ENCODE measurements around the gene DGLUCY. TPM values are rescaled to one million over a fixed set of nuclear protein-coding genes. Genes with fewer than 3 reads are reported as not detected.

DGLUCY gene
- polyA plus RNA-seq, 3 donors: 54.9 to 88.4 (median 66.0) TPM

DNA sequence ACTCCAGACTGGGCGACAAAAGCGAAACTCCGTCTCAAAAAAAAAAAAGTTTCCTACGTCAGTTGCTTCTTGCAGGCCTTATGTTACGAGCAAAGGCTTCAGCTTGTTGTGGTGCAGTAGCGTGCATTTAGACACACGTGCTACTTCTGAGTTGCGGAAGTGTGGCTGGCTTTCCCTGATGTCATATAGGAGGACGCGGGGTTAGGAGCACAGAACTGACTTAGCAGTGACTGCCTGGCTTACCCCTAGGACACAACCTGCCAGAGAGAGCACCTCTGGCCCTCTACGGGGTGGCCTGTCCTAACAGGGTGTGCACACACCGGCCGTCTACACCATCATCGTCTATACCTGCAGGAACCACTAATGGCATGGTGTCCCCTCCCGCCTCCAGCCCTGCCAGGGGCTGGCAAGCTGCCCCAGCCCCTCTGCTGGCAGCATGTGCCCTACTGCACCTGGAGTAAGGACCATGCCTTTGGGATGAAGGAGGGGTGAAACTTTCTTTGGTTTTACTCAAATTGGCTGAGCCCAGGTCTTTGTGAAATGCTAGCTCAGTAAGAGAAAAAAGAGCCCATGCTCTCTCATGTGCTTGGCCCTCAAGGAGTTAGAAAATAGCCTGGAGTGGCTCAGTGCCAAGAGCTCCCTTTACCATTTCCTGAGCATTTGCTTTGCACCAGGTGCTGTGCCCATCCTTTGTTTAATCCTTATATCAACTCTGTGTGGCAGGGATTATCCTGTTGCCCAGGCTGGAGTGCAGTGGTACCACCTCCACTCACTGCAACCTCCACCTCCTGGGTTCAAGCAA, 132.4 kb downstream of the DGLUCY start:
- H3K4me1 Mint-ChIP-seq: peaks cover 58% of the 10 kb centered on the region

More for the DNA sequence above, 132.4 kb downstream of the DGLUCY start:
- 93% methylated on average over 14 of the region's 15 CpGs for WGBS (ENCODE audit: insufficient coverage)
- intact Hi-C loops (cut with micrococcal nuclease): loop anchor here in 1 of 2 donors (10.0 kb wide), 1 partner anchor 169 kb away; the partner anchor contains the start of gene CCDC88C
- Histone ChIP-seq H3K4me3 (replicated peaks in 1 of 3; ENCODE audit: low read depth in 2 of 3, low read length in 3 of 3) (no peak overlapping the region), H3K27me3 (ENCODE audit: control insufficient read depth in 2 of 2, insufficient read depth in 2 of 2, low read length in 2 of 2) (no peaks in the 10 kb centered on the region), H3K9ac (ENCODE audit: insufficient read depth, low read length, poor library complexity, severe bottlenecking) (no peak overlapping the region), H4K20me1 (ENCODE audit: insufficient read depth, low read length) (no peaks in the 10 kb centered on the region), H2AFZ (ENCODE audit: insufficient read depth, low read depth, low read length, poor library complexity, severe bottlenecking) (no peak overlapping the region), H3K4me2 (replicated peaks; ENCODE audit: extremely low read depth, low read length, poor library complexity, severe bottlenecking) (no peak overlapping the region), H3K9me3 (replicated peaks in 1 of 2; ENCODE audit: control insufficient read depth in 1 of 2, insufficient read depth in 1 of 2, low read length in 2 of 2) (no peaks in the 10 kb centered on the region), H3K36me3 (replicated peaks in 1 of 2; ENCODE audit: control insufficient read depth in 1 of 2, insufficient read depth in 2 of 2, low read length in 2 of 2) (no peaks in the 10 kb centered on the region), H3K27ac (ENCODE audit: low read depth in 1 of 2, low read length in 2 of 2) (no peak overlapping the region), H3K4me1 (ENCODE audit: control insufficient read depth in 1 of 2, insufficient read depth in 2 of 2, low read length in 2 of 2) (peaks cover 57 to 61% of the 10 kb centered on the region in 2 donors), H3K79me2 (ENCODE audit: insufficient read depth, low read length) (no peaks in the 10 kb centered on the region)
- Mint-ChIP-seq H3K36me3 (no peaks in the 10 kb centered on the region), H3K9me3 (peaks cover 0 to 7% (median 1%) of the 10 kb centered on the region in 7 donors), H3K4me3 (no peak overlapping the region), H3K27ac (peak overlapping the region in 1 of 7 donors; percentile 6), H3K27me3 (ENCODE audit: low read depth in 3 of 3) (peaks cover 7 to 14% (median 7%) of the 10 kb centered on the region in 3 donors)
- DNase-seq: no peak
- TF ChIP-seq, protein P1, sequence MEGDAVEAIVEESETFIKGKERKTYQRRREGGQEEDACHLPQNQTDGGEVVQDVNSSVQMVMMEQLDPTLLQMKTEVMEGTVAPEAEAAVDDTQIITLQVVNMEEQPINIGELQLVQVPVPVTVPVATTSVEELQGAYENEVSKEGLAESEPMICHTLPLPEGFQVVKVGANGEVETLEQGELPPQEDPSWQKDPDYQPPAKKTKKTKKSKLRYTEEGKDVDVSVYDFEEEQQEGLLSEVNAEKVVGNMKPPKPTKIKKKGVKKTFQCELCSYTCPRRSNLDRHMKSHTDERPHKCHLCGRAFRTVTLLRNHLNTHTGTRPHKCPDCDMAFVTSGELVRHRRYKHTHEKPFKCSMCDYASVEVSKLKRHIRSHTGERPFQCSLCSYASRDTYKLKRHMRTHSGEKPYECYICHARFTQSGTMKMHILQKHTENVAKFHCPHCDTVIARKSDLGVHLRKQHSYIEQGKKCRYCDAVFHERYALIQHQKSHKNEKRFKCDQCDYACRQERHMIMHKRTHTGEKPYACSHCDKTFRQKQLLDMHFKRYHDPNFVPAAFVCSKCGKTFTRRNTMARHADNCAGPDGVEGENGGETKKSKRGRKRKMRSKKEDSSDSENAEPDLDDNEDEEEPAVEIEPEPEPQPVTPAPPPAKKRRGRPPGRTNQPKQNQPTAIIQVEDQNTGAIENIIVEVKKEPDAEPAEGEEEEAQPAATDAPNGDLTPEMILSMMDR (IDR thresholded peaks at IDR 0.05): no peak
